Measurements from ENCODE around the gene ANXA2. TPM values are rescaled to one million over a fixed set of nuclear protein-coding genes. Genes with fewer than 3 reads are reported as not detected.

Gene ANXA2
- total and polyA plus RNA-seq, 4 donors = 62.7 to 138 (median 107) TPM

- no peaks in the 10 kb centered on the region for H3K9me3 ChIP-seq (ENCODE audit: control insufficient read depth in 4 of 4, low read length in 3 of 4)
- 86% methylated on average over 4 of the region's 4 CpGs for WGBS
- H3K27me3 ChIP-seq (ENCODE audit: control insufficient read depth in 4 of 4, insufficient read depth in 4 of 4, low read length in 3 of 4) = no peaks in the 10 kb centered on the region
- DNase-seq (ENCODE audit: low spot score) = no peak
- TF ChIP-seq MAX (IDR thresholded peaks at IDR 0.05) (no peak), HNF4A (conservative IDR thresholded peaks at IDR 0.05) (no peak), JUND (IDR thresholded peaks at IDR 0.05) (no peak), CTCF (IDR thresholded peaks at IDR 0.05; ENCODE audit: low read depth, low read length, missing input control) (no peak), FOXA2 (IDR thresholded peaks at IDR 0.05) (no peak)
- TF ChIP-seq, protein P1, sequence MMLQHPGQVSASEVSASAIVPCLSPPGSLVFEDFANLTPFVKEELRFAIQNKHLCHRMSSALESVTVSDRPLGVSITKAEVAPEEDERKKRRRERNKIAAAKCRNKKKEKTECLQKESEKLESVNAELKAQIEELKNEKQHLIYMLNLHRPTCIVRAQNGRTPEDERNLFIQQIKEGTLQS (IDR thresholded peaks at IDR 0.05) = no peak
- H3K36me3 ChIP-seq (ENCODE audit: control insufficient read depth in 4 of 4, insufficient read depth in 3 of 4, low read depth in 1 of 4, low read length in 3 of 4) = no peaks in the 10 kb centered on the region
- no peak overlapping the region for H3K27ac ChIP-seq (ENCODE audit: low read depth in 1 of 2, low read length in 2 of 2)
- no peaks in the 10 kb centered on the region for H3K4me1 ChIP-seq (ENCODE audit: control insufficient read depth in 4 of 4, insufficient read depth in 4 of 4, low read length in 3 of 4)
- no peak overlapping the region for H3K4me3 ChIP-seq (ENCODE audit: low read depth in 1 of 3, low read length in 3 of 3)
- no peak overlapping the region for H3K9ac ChIP-seq (ENCODE audit: low read depth in 1 of 2, low read length in 2 of 2)
These were observed 83.9 kb downstream of the ANXA2 start for GRCh38 chr15:60313906-60314305.

DNA sequence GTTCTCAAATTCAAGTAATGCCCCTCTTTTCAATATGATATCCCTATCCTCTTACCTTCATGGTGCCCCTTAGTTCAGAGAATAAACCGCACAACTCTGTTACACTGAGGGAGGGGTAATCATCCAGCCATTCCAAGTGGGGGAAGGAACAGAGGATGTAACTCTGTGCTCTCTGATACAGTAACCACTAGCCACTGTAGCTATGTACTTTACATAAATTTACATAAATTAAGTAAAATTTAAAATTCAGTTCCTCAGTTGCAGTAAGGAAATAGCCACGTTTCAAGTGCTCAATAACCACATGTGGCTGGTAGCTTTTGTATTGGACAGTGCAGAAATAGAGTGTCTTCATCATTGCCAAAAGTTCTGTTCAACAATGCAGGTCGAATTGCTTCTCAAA is 90.8 kb downstream of the ANXA2 start:
- no peak for DNase-seq (ENCODE audit: low spot score)
- TF ChIP-seq FOXA1 (IDR thresholded peaks at IDR 0.05) (no peak), HNF4A (conservative IDR thresholded peaks at IDR 0.05) (no peak), CTCF (IDR thresholded peaks at IDR 0.05; ENCODE audit: low read depth, low read length, missing input control) (no peak), EGR1 (IDR thresholded peaks at IDR 0.05; ENCODE audit: low read depth in 2 of 2) (no peak), YY1 (IDR thresholded peaks at IDR 0.05) (no peak), RAD21 (IDR thresholded peaks at IDR 0.05) (no peak), NR2F2 (IDR thresholded peaks at IDR 0.05) (no peak), MAX (IDR thresholded peaks at IDR 0.05) (no peak), ZBTB33 (IDR thresholded peaks at IDR 0.05) (no peak), GABPA (IDR thresholded peaks at IDR 0.05 in 1 of 2, conservative IDR thresholded peaks at IDR 0.05 in 1 of 2) (no peak), JUND (IDR thresholded peaks at IDR 0.05) (no peak), TAF1 (conservative IDR thresholded peaks at IDR 0.05) (no peak), RXRA (IDR thresholded peaks at IDR 0.05) (no peak), SP1 (IDR thresholded peaks at IDR 0.05) (no peak), HNF4G (IDR thresholded peaks at IDR 0.05) (no peak), FOXA2 (IDR thresholded peaks at IDR 0.05) (no peak)
- TF ChIP-seq, protein P1 (IDR thresholded peaks at IDR 0.05) = no peak
- H3K36me3 ChIP-seq (ENCODE audit: control insufficient read depth in 4 of 4, insufficient read depth in 3 of 4, low read depth in 1 of 4, low read length in 3 of 4) = no peaks in the 10 kb centered on the region
- no peak overlapping the region for H3K4me3 ChIP-seq (ENCODE audit: low read depth in 1 of 3, low read length in 3 of 3)
- no peak overlapping the region for H3K27ac ChIP-seq (ENCODE audit: low read depth in 1 of 2, low read length in 2 of 2)
- no peaks in the 10 kb centered on the region for H3K27me3 ChIP-seq (ENCODE audit: control insufficient read depth in 4 of 4, insufficient read depth in 4 of 4, low read length in 3 of 4)
- H3K9ac ChIP-seq (ENCODE audit: low read depth in 1 of 2, low read length in 2 of 2) = no peak overlapping the region
- H3K4me1 ChIP-seq (ENCODE audit: control insufficient read depth in 4 of 4, insufficient read depth in 4 of 4, low read length in 3 of 4) = no peaks in the 10 kb centered on the region
- no peaks in the 10 kb centered on the region for H3K9me3 ChIP-seq (ENCODE audit: control insufficient read depth in 4 of 4, low read length in 3 of 4)
- 57% methylated on average over 3 of the region's 3 CpGs for WGBS

Measured in liver (tissue), 9 donors.